Right lobe of liver (tissue), 6 donors: ENCODE measurements around the gene DAND5. TPM values are rescaled to one million over a fixed set of nuclear protein-coding genes. Genes with fewer than 3 reads are reported as not detected.

Experiments
- ATAC-seq, 4 donors: fragments of 200-7000 bp; cut with Tn5 transposase; one replicate each; pipeline ENCODE4 v1.9.1; 2020; ENCODE audit warnings: mild to moderate bottlenecking in 4 of 4, moderate library complexity in 4 of 4
- DNase-seq, 3 donors: peaks; one replicate each; pipeline ENCODE4 v3.0.0-alpha.2; 2020
- H3K27ac ChIP-seq, 3 donors: fragments of 200-600 bp; one replicate each; pipeline ENCODE4 v1.8.0; 2022
- H3K27me3 ChIP-seq, 2 donors: fragments of 200-600 bp; one replicate each; pipeline ENCODE4 v1.8.0; 2022
- H3K36me3 ChIP-seq, 4 donors: fragments of 200-600 bp; sonication (generic) in 1 of 4; one replicate each; pipeline versions ENCODE4 v1.5.1 to v1.8.0; 2017 to 2022; ENCODE audit warnings: control low read depth in 1 of 4
- H3K4me1 ChIP-seq, 4 donors: fragments of 200-600 bp; sonication (generic) in 1 of 4; one replicate each; pipeline versions ENCODE4 v1.5.1 to v1.8.0; 2017 to 2022; ENCODE audit warnings: control low read depth in 1 of 4
- H3K4me3 ChIP-seq, 3 donors: fragments of 200-600 bp; one replicate each; pipeline ENCODE4 v1.8.0; 2022
- H3K9me3 ChIP-seq, 4 donors: fragments of 200-600 bp; sonication (generic) in 1 of 4; one replicate each; pipeline versions ENCODE4 v1.5.1 to v1.8.0; 2017 to 2022; ENCODE audit warnings: control low read depth in 1 of 4
- CTCF ChIP-seq, 4 donors: fragments of 200-600 bp in 3 of 4; fragments of 450-650 bp in 1 of 4; IDR thresholded peaks; one replicate each; pipeline versions ENCODE4 v1.5.1 to v1.8.0; 2016 to 2022; ENCODE audit warnings: antibody characterized with exemption in 4 of 4, mild to moderate bottlenecking in 2 of 4
- POLR2A ChIP-seq: fragments of 450-650 bp; IDR thresholded peaks from one replicate; pipeline ENCODE4 v1.6.1; 2017; ENCODE audit warnings: antibody characterized with exemption, mild to moderate bottlenecking
- WGBS: methylation state at CpG from one replicate; pipeline ENCODE4 v1.1.6; 2018; ENCODE audit warnings: low coverage, low lambda C conversion rate; ENCODE audit not compliant: insufficient coverage; ENCODE audit errors: missing lambda C conversion rate; 5-methylcytosine and 5-hydroxymethylcytosine counted together
- intact Hi-C, 2 donors: fragments of 100-400 bp; cut with DNase I; formaldehyde crosslinking; loops; one replicate each; pipeline versions ENCODE4 v1.11.2 to v1.14.1; 2022
- total RNA-seq, 6 experiments: library from RNA; depleted of rRNA in 2 of 6; stranded (reverse); fragments of >200 nt in 2 of 6; fragmentation: NEBNext Ultra II Directional in 3 of 6; extraction: Animal tissue kit (Norgen Biotek cat#: 25700) in 3 of 6; gene quantifications; one replicate each; pipeline versions ENCODE4 v1.1.0 to v1.2.4, GENCODE V29; 2016 to 2023
- donor health status: DM: no; HTN: yes; CAD: no.
- donor health status: DM: no; HTN: no; CAD: no.
- donor health status: DM: no; HTN: no; CAD: no.
- donor health status: DM: no; HTN: yes; CAD: no.
- donor health status: DM: no; HTN: yes; CAD: no.

DAND5 gene
- total RNA-seq, 6 experiments from 2014 or later, result not detected

GRCh38 chr19:12993562-12993961, 24.2 kb downstream of the DAND5 start:
- H3K27me3 ChIP-seq, result no peaks in the 10 kb centered on the region
- DNase-seq, result no peak
- no peak overlapping the region for H3K4me3 ChIP-seq
- no peaks in the 10 kb centered on the region for H3K36me3 ChIP-seq
- TF ChIP-seq CTCF (IDR thresholded peaks at IDR 0.05) (no peak), POLR2A (no peak)
- H3K9me3 ChIP-seq, result no peaks in the 10 kb centered on the region
- WGBS, result 93% methylated on average over 4 of the region's 7 CpGs
- peaks cover 0 to 11% (median 3%) of the 10 kb centered on the region in 4 donors for H3K4me1 ChIP-seq
- no peak overlapping the region for H3K27ac ChIP-seq
- ATAC-seq, result no peak
- intact Hi-C loops, result no loop called here

GRCh38 chr19:12994701-12995595, 25.6 kb downstream of the DAND5 start, which contains the start of gene NFIX:
TSS of gene NFIX (plus strand) at chr19:12995475. CDS start at chr19:12995838, 363 bp downstream.
- H3K9me3 ChIP-seq, result no peaks in the 10 kb centered on the region
- no peaks in the 10 kb centered on the region for H3K27me3 ChIP-seq
- DNase-seq (peak; percentile 75 to 77 (median 76)), ATAC-seq (peak; percentile 57 to 72 (median 62))
- H3K4me1 ChIP-seq, result peaks cover 0 to 11% (median 3%) of the 10 kb centered on the region in 4 donors
- 21% methylated on average over 36 of the region's 84 CpGs for WGBS
- no peaks in the 10 kb centered on the region for H3K36me3 ChIP-seq
- TF ChIP-seq CTCF (IDR thresholded peaks at IDR 0.05) (no peak), POLR2A (no peak)
- H3K4me3 ChIP-seq, result peak within 1 kb of the TSS; percentile 66 to 69 (median 68)
- intact Hi-C loops, result no loop called here
- peak within 1 kb of the TSS in 2 of 3 donors; percentile 16 to 44 for H3K27ac ChIP-seq

- no peaks in the 10 kb centered on the region for H3K9me3 ChIP-seq
- intact Hi-C loops, result no loop called here
- H3K27me3 ChIP-seq, result no peaks in the 10 kb centered on the region
- TF ChIP-seq POLR2A (no peak), CTCF (IDR thresholded peaks at IDR 0.05) (no peak)
- H3K4me1 ChIP-seq, result peaks cover 0 to 11% (median 3%) of the 10 kb centered on the region in 4 donors
- peak overlapping the region in 2 of 3 donors; percentile 16 to 44 for H3K27ac ChIP-seq
- no peaks in the 10 kb centered on the region for H3K36me3 ChIP-seq
- H3K4me3 ChIP-seq, result peak overlapping the region; percentile 66 to 69 (median 68)
- DNase-seq (peak in 2 of 3 donors; percentile 47 to 48), ATAC-seq (peak; percentile 30 to 59 (median 37))
- WGBS, result 4% methylated on average over 5 of the region's 129 CpGs
Measured at GRCh38 chr19:12995596-12996405, 26.4 kb downstream of the DAND5 start.

- no peaks in the 10 kb centered on the region for H3K9me3 ChIP-seq
- H3K4me1 ChIP-seq, result peaks cover 0 to 14% (median 3%) of the 10 kb centered on the region in 4 donors
- peak overlapping the region; percentile 66 to 69 (median 68) for H3K4me3 ChIP-seq
- no peaks in the 10 kb centered on the region for H3K27me3 ChIP-seq
- peak in 1 of 4 donors; percentile 5 for TF ChIP-seq CTCF (IDR thresholded peaks at IDR 0.05)
- TF ChIP-seq POLR2A, result no peak
- DNase-seq (peak; percentile 63 to 70 (median 68)), ATAC-seq (peak; percentile 67 to 80 (median 75))
- intact Hi-C loops, result no loop called here
- H3K27ac ChIP-seq, result peak overlapping the region in 2 of 3 donors; percentile 16 to 44
- no CpG with 5 or more reads among the region's 52 CpGs for WGBS
- no peaks in the 10 kb centered on the region for H3K36me3 ChIP-seq
Measured at GRCh38 chr19:12996406-12997094, 27.2 kb downstream of the DAND5 start.
